HEK293 (cell line): ENCODE data around the gene GCH1.

Experiments
- CTCF ChIP-seq: fragments of 450-650 bp; formaldehyde crosslinking; IDR thresholded peaks from 2 replicates; pipeline ENCODE4 v1.5.1; 2016; ENCODE audit warnings: missing biosample characterization, missing genetic modification characterization
- REST ChIP-seq: fragments of 450-650 bp; formaldehyde crosslinking; IDR thresholded peaks from 2 replicates; pipeline ENCODE4 v1.5.1; 2016; ENCODE audit warnings: missing biosample characterization, missing genetic modification characterization
- ZNF223 ChIP-seq: fragments of 450-650 bp; formaldehyde crosslinking; IDR thresholded peaks from 2 replicates; pipeline ENCODE4 v1.5.1; 2016; ENCODE audit warnings: missing biosample characterization, missing genetic modification characterization

- TF ChIP-seq CTCF (tag by site-specific recombination) (no peak), REST (tag by site-specific recombination) (no peak), ZNF223 (no peak)
Measured at GRCh38 chr14:54809767-54810166, 92.9 kb downstream of the GCH1 start.
